ENCODE results near the gene KCTD1. TPM values are rescaled to one million over a fixed set of nuclear protein-coding genes. Genes with fewer than 3 reads are reported as not detected.
"Not testable (repeated sequence)": the region's sequence is repeated elsewhere in the genome, so short reads cannot be mapped to it uniquely, and the experiment has no call there.

The KCTD1 gene
- total RNA-seq, 1 donor from 2014 or later, result 5.0 TPM

DNA sequence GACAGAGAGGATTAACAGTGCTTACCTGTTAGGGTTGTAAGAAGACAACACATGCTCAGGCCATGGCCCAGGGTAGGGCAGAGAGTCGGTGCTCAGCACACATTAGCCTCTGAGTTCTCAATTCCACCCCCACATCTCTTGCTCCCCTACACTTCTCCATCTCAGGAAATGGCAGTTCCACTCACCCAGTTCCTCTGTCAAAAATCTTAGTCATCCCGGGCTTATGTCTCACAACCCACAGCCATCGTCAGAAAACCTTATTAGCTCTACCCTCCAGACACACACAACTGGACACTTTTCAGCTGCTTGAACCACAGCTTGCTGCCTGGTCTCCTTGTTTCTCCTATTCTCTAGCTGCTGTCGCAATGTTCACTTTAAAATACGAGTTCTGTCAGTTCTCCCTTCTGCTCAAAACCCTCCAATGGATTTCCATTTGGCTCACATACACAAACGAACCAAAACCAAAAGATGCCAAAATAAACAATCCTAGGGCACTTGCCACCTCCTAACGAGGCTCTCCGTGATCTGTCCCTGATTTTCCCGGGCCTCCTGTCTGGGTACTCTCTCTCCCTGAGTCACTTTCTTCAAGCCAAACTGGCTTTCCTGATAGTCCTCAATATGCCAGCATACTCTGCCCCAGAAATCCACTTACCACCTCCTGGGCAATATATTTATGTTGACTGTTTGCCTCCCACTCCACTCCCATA, 89.7 kb downstream of the KCTD1 start:
- peak in 1 of 2 donors; percentile 61 for DNase-seq (ENCODE audit: low read depth in 2 of 2)

GRCh38 chr18:26457611-26458353, 90.6 kb downstream of the KCTD1 start:
- no peak for DNase-seq (ENCODE audit: low read depth in 2 of 2)

DNA sequence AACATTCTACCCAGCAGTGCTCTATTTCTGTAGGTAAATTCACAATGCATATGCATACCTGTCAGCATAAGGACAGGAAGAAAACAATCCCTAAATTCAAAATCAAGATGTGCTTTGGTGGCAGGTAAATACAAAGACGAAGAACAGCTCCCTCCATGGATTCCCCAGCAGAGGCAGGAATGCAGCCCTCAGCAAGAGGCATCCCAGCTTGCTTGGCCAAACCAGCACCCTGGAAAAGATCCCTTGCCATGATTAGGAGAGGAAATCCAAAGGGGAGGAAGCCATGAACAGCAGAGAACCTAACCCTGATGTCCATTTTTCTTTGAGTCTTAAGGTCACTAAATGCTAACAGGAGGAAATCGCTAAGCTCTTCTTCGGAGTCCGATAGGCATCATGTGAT, 91.2 kb downstream of the KCTD1 start:
- DNase-seq (ENCODE audit: low read depth in 2 of 2), result no peak

- DNase-seq (ENCODE audit: low read depth in 2 of 2), result no peak
Observed at GRCh38 chr18:26456070-26456491, 92.3 kb downstream of the KCTD1 start.

GRCh38 chr18:26455639-26456038, 92.7 kb downstream of the KCTD1 start:
- no peak for DNase-seq (ENCODE audit: low read depth in 2 of 2)

DNA sequence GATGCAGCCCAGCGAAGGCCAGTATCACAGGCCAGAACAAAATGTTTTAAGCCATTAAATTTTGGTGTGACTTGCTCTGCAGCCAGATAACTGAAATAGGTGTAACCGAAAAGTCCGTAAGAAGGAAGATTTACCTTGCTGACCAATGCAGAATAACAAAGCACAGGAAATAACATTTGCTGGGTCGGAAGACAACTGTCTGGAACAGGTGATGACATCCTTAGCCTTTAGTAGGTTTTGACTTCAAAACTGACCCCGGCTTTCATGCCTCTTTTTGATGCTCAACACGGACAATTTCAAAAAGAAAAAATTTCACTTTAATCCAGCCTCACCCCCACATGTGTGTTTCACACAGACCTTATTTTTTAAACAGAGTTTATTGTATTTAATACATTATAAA, 93.7 kb downstream of the KCTD1 start:
- DNase-seq (ENCODE audit: low read depth in 2 of 2), result no peak

- DNase-seq (ENCODE audit: low read depth in 2 of 2), result no peak
Observed at GRCh38 chr18:26454192-26454591, 94.2 kb downstream of the KCTD1 start.

GRCh38 chr18:26453386-26453901, 94.9 kb downstream of the KCTD1 start:
- no peak for DNase-seq (ENCODE audit: low read depth in 2 of 2)

GRCh38 chr18:26450989-26451682, 97.2 kb downstream of the KCTD1 start:
- no peak for DNase-seq (ENCODE audit: low read depth in 2 of 2)

- DNase-seq (ENCODE audit: low read depth in 2 of 2), result no peak
Observed at GRCh38 chr18:26448714-26449159, 99.6 kb downstream of the KCTD1 start.

DNA sequence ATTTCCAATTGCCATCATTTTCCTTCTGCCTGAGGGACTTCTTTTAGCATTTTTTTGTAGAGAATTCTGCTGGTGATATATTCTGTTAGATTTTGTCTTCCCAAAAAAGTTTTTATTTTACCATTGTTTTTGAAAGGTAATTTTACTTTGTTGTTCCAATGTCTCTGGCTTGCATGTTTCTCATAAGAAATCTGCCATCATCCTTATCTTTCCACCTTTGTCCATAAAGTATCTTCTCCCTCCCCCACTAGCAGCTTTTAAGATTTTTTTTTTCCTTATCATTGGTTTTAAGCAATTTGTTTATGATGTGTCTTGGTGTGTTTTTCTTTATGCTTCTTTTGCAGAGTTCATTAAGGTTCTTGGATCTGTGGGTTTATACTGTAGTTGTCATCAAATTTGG, 104.5 kb downstream of the KCTD1 start:
- DNase-seq (ENCODE audit: low read depth in 2 of 2), result no peak

GRCh38 chr18:26442126-26442525, 106.2 kb downstream of the KCTD1 start:
- DNase-seq (ENCODE audit: low read depth in 2 of 2), result no peak

GRCh38 chr18:26440644-26441043, 107.7 kb downstream of the KCTD1 start:
- peak in 1 of 2 donors; percentile 6 for DNase-seq (ENCODE audit: low read depth in 2 of 2)

GRCh38 chr18:26439537-26439936, 108.8 kb downstream of the KCTD1 start:
- no peak for DNase-seq (ENCODE audit: low read depth in 2 of 2)

GRCh38 chr18:26438980-26439379, 109.4 kb downstream of the KCTD1 start:
- no peak for DNase-seq (ENCODE audit: low read depth in 2 of 2)

- DNase-seq (ENCODE audit: low read depth in 2 of 2), result not testable (repeated sequence)
Observed at GRCh38 chr18:26437634-26438033, 110.7 kb downstream of the KCTD1 start.

DNA sequence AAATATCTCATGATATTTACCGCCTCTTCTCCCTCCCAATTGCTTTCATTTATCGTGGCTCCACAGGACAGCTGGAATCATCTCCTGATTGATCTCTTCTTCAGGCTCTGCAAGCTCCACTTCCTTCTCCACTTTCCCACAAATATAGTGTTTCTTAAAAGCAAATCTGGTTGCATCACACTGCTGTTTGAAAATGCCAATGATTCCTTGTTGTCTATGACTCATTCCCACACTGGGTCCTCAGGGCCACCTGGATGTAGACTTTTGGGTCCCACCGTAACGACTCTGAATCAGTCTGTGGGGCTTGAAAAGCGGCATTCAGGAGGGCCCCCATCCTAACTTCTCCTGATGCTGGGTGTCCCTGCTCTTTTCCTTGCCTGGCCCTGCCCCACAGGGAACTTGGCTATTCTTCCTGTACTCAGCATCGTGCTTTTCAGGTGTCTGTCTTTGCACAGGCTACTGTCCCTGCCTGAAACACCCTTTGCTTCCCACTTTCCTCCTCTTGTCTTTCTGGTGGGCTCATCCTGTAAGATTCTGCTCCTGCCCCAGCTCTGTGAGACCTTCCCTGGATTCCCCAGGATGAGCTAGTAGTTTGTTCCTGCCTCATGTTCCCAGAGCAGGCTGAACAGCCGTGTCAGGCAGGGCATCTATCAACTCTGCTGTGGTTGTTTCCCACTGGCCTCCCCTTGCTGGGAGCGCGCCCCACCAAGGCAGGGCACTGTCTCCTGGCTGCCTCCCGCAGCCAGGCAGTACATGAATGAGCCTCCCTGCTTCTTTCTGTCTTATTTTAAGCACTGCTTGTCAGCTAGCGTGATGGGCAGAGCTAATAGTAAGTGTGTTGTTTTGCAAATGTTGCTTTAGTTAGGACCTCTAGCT, 111.9 kb downstream of the KCTD1 start:
- DNase-seq (ENCODE audit: low read depth in 2 of 2), result no peak

GRCh38 chr18:26435415-26436095, 112.8 kb downstream of the KCTD1 start:
- DNase-seq (ENCODE audit: low read depth in 2 of 2), result no peak

- no peak for DNase-seq (ENCODE audit: low read depth in 2 of 2)
Observed at GRCh38 chr18:26434887-26435286, 113.5 kb downstream of the KCTD1 start.

GRCh38 chr18:26432651-26433424, 115.5 kb downstream of the KCTD1 start:
- DNase-seq (ENCODE audit: low read depth in 2 of 2), result no peak
